Measurements from ENCODE around the gene OFD1.
A peak's percentile ranks its signal among the peaks of the same experiment; 100 is the strongest.

The OFD1 gene

GRCh38 chrX:13734278-13735172, at the start of gene OFD1, which contains the start of gene TRAPPC2:
Gene OFD1 (plus strand): TSS chrX:13734748. CDS start chrX:13735072, 324 bp downstream.
Gene TRAPPC2 (minus strand): TSS chrX:13734620. CDS start chrX:13719963, 14,657 bp downstream.
- DNase-seq (ENCODE audit: low read depth) = peak; percentile 67

GRCh38 chrX:13685126-13685763, 49.3 kb upstream of the OFD1 start:
- DNase-seq (ENCODE audit: low read depth) = no peak

- DNase-seq (ENCODE audit: low read depth) = no peak
These were observed 47.3 kb upstream of the OFD1 start for GRCh38 chrX:13687203-13687602.

- no peak for DNase-seq (ENCODE audit: low read depth)
These were observed 46.1 kb upstream of the OFD1 start for GRCh38 chrX:13688384-13688957.

GRCh38 chrX:13688958-13689740, 45.4 kb upstream of the OFD1 start, which contains the start of gene RAB9A:
Gene RAB9A (plus strand): TSS chrX:13689128. CDS start chrX:13708747, 19,619 bp downstream.
- DNase-seq (ENCODE audit: low read depth) = no peak

- no peak for DNase-seq (ENCODE audit: low read depth)
These were observed 44.8 kb upstream of the OFD1 start for GRCh38 chrX:13689741-13690211.

GRCh38 chrX:13690836-13691235, 43.7 kb upstream of the OFD1 start:
- no peak for DNase-seq (ENCODE audit: low read depth)

GRCh38 chrX:13691841-13692371, 42.6 kb upstream of the OFD1 start:
- DNase-seq (ENCODE audit: low read depth) = no peak

- DNase-seq (ENCODE audit: low read depth) = no peak
These were observed 41.7 kb upstream of the OFD1 start for GRCh38 chrX:13692771-13693231.

GRCh38 chrX:13693341-13693961, 41.1 kb upstream of the OFD1 start:
- DNase-seq (ENCODE audit: low read depth) = no peak

- no peak for DNase-seq (ENCODE audit: low read depth)
These were observed 40.2 kb upstream of the OFD1 start for GRCh38 chrX:13694359-13694758.

GRCh38 chrX:13694983-13695382, 39.6 kb upstream of the OFD1 start:
- DNase-seq (ENCODE audit: low read depth) = no peak

GRCh38 chrX:13695601-13696115, 38.9 kb upstream of the OFD1 start:
- no peak for DNase-seq (ENCODE audit: low read depth)

GRCh38 chrX:13697455-13697854, 37.1 kb upstream of the OFD1 start:
- no peak for DNase-seq (ENCODE audit: low read depth)

GRCh38 chrX:13697976-13698375, 36.6 kb upstream of the OFD1 start:
- no peak for DNase-seq (ENCODE audit: low read depth)

- no peak for DNase-seq (ENCODE audit: low read depth)
These were observed 36.1 kb upstream of the OFD1 start for GRCh38 chrX:13698432-13698831.

GRCh38 chrX:13699183-13699826, 35.2 kb upstream of the OFD1 start:
- no peak for DNase-seq (ENCODE audit: low read depth)

- no peak for DNase-seq (ENCODE audit: low read depth)
These were observed 34.2 kb upstream of the OFD1 start for GRCh38 chrX:13700380-13700779.

- DNase-seq (ENCODE audit: low read depth) = no peak
These were observed 32.3 kb upstream of the OFD1 start for GRCh38 chrX:13702111-13702789.

GRCh38 chrX:13703135-13703534, 31.4 kb upstream of the OFD1 start:
- DNase-seq (ENCODE audit: low read depth) = no peak
